NCI-H146 treated with DMSO at 0.1 percent for 48 hours (cell line): ENCODE results near the gene RPS23.
A peak's percentile ranks its signal among the peaks of the same experiment; 100 is the strongest.

Experiments used
- DNase-seq: peaks from one replicate; lab custom pipeline; 2025; ENCODE audit not compliant: unreplicated experiment; lab: John Stamatoyannopoulos, UW

RPS23 gene

DNA sequence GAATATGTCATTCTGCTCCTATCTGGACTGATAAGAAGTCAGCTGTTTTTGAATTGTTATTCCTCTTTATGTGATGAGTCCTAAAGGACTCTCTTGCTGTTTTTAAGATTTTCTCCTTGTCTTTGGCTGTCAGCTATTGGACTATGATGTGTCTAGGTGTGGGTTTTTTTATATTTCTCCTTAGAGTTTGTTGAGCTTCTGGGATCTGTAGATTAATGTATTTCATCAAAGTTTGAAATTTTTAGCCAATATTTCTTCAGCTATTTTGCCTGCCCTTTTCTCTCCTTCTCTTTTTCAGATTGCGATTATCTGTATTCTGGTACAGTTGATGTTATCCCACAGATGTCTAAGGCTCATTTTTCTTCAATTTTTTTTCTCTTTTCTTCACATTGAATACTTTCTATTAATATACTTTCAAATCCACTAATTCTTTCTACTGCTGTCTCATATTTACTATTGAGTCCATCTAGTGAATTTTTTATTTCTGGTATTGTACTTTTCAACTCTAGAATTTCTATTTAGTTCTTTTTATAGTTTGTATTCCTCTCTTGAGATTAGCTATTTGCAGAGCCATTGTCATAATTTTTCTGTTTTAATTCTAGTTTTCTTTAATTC, 31.1 kb downstream of the RPS23 start:
- DNase-seq = no peak

DNA sequence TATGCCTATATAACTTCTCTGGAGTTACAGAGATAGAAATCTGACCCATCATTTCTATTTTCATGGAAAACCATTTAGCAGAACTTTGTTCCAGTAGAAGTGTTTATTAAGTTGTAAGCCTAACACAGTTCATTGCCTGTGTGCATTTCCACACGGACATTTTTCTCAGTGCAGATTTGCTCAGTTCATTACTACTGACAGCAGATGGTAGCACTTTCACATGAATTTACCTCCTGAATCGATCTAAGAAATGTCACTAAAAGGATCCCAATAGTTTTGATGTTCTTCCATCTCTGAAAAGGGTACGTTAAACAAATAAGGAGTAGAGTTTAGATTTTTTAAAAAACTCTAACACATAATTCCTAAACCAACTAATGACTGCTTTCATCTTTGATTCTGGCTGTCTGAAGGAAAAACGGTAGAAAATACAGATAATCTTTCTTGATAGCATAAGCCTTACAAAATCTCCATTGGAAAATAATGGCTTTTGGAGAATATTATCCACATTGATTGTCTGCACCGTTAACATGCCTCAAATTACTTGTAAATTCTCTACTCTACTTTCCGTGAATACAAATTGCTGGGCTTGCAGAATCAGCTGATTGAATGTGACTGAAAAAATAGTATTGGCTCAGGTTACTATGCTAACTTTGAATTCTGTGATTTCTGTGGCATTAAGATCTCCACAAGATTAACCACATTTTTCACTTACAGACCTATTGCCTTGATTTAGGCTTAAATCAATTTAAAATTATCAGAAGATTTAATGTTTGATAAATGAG, 33.1 kb downstream of the RPS23 start:
- no peak for DNase-seq

DNA sequence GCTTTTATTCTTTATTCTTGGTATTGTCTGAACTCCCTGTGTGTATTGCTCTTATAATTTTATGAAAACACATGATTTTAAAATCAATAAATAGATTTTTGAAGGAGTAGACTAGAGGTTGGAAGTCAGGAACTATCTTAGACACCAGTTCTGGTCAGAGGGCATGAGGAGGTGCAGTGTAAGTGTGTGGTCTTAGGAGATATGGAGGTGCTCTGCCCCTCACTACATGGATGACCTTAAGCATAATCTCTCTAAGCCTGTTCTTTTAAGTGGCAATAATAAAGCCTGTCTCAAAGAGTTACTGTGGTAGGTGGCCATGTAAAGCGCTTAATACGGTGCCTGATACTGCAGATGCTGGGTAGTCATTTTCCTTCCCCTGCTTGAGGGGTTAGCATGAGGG, 34.0 kb downstream of the RPS23 start:
- DNase-seq = no peak

DNA sequence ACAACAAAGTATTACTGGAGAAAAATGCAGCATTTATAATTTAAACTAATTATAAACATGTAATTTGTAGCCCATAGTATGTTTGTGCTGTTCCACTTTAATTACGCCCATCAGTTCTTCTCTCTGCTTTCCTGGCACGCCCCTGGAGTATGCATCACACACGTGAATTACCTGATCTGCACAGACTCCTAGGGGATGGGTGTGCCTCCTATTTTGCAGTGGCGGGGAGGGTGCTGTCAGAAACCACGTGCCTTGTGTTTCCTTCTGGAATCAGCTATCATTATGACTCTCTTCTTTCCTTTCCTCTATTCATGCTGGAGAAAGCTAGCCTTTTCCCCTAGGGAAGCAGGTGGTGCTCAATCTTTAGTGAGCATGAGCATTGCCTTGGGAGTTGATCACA, 43.3 kb downstream of the RPS23 start:
- DNase-seq = no peak

DNA sequence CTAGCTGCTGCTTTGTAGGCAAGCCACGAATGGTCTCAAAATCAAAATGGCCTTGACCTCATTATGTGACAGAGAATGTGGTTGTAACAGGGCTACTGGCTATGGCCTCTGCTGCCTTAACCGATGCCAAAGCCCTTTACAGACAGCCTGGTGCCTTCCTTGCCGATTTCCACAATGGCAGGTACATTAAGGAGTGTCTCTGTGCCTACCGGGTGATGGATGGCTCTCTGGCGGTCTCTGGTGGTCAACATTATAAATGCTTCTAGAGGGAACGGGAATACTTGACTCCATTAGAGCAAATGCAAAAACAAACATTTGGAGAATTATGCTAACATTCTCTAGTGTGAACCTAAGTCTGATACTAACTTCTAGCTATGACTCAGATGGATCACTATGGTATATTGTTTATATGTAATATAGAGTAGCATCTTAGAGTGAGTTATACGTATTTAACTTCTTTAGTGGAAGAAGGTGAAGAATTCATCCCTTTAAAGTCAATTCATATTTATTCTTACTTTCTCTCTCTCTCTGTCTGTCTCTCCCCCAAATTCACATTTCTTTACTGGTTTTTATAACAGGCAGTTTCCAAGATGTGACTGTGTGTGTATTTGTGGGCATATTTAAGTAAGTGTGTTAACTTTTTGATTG, 52.5 kb downstream of the RPS23 start:
- peak; percentile 22 for DNase-seq
